ENCODE data around the gene ESM1. TPM values are rescaled to one million over a fixed set of nuclear protein-coding genes. Genes with fewer than 3 reads are reported as not detected.
A peak's percentile ranks its signal among the peaks of the same experiment; 100 is the strongest.
"Not testable (repeated sequence)": the region's sequence is repeated elsewhere in the genome, so short reads cannot be mapped to it uniquely, and the experiment has no call there.

ESM1 gene
- total RNA-seq, result not detected in 2 replicates

- Mint-ChIP-seq H3K36me3 (ENCODE audit: low read depth) (peaks cover 11% of the 10 kb centered on the region), H3K4me1 (ENCODE audit: low read depth) (peaks cover 58% of the 10 kb centered on the region), H3K27me3 (ENCODE audit: insufficient read depth) (peaks cover 13% of the 10 kb centered on the region), H3K27ac (no peak within 1 kb of the TSS), H3K9me3 (peaks cover 6% of the 10 kb centered on the region), H3K4me3 (no peak within 1 kb of the TSS)
- intact Hi-C loops (cut with micrococcal nuclease), result no loop called here
- DNase-seq (ENCODE audit: low spot score), result no peak
Measured at GRCh38 chr5:54985301-54986268, at the start of gene ESM1. Gene ESM1, minus strand, starts transcription at chr5:54985593. Its CDS starts 76 bp downstream, at chr5:54985517.

- Mint-ChIP-seq H3K4me1 (ENCODE audit: low read depth) (peaks cover 79% of the 10 kb centered on the region), H3K9me3 (peaks cover 11% of the 10 kb centered on the region), H3K27ac (peak overlapping the region; percentile 31), H3K27me3 (ENCODE audit: insufficient read depth) (no peaks in the 10 kb centered on the region), H3K4me3 (no peak overlapping the region), H3K36me3 (ENCODE audit: low read depth) (peaks cover 46% of the 10 kb centered on the region)
- intact Hi-C loops (cut with micrococcal nuclease), result loop anchor here (2.0 to 10.0 kb wide), 2 partner anchors 29 to 239 kb away; no protein-coding TSS in a partner anchor
- DNase-seq (ENCODE audit: low spot score), result no peak
Measured at GRCh38 chr5:55033568-55033967, 48.2 kb upstream of the ESM1 start.

GRCh38 chr5:55031492-55031891 lies 46.1 kb upstream of the ESM1 start:
- peaks cover 79% of the 10 kb centered on the region for H3K4me1 Mint-ChIP-seq (ENCODE audit: low read depth)
- no peak overlapping the region for H3K27ac Mint-ChIP-seq
- intact Hi-C loops (cut with micrococcal nuclease), result loop anchor here (10.0 kb wide), 1 partner anchor 237 kb away; no protein-coding TSS in a partner anchor
- H3K9me3 Mint-ChIP-seq, result peaks cover 20% of the 10 kb centered on the region
- no peaks in the 10 kb centered on the region for H3K27me3 Mint-ChIP-seq (ENCODE audit: insufficient read depth)
- DNase-seq (ENCODE audit: low spot score), result no peak
- peaks cover 60% of the 10 kb centered on the region for H3K36me3 Mint-ChIP-seq (ENCODE audit: low read depth)
- H3K4me3 Mint-ChIP-seq, result no peak overlapping the region

GRCh38 chr5:55030676-55031369 lies 45.4 kb upstream of the ESM1 start:
- Mint-ChIP-seq H3K9me3 (peaks cover 20% of the 10 kb centered on the region), H3K4me3 (no peak overlapping the region), H3K27ac (no peak overlapping the region), H3K27me3 (ENCODE audit: insufficient read depth) (no peaks in the 10 kb centered on the region), H3K4me1 (ENCODE audit: low read depth) (peaks cover 81% of the 10 kb centered on the region), H3K36me3 (ENCODE audit: low read depth) (peaks cover 66% of the 10 kb centered on the region)
- DNase-seq (ENCODE audit: low spot score), result no peak
- intact Hi-C loops (cut with micrococcal nuclease), result loop anchor here (10.0 kb wide), 1 partner anchor 236 kb away; no protein-coding TSS in a partner anchor

GRCh38 chr5:55030220-55030619 lies 44.8 kb upstream of the ESM1 start:
- Mint-ChIP-seq H3K9me3 (peaks cover 20% of the 10 kb centered on the region), H3K27me3 (ENCODE audit: insufficient read depth) (no peaks in the 10 kb centered on the region), H3K27ac (no peak overlapping the region), H3K36me3 (ENCODE audit: low read depth) (peaks cover 69% of the 10 kb centered on the region), H3K4me1 (ENCODE audit: low read depth) (peaks cover 82% of the 10 kb centered on the region), H3K4me3 (no peak overlapping the region)
- intact Hi-C loops (cut with micrococcal nuclease), result loop anchor here (10.0 kb wide), 1 partner anchor 235 kb away; no protein-coding TSS in a partner anchor
- no peak for DNase-seq (ENCODE audit: low spot score)

- peaks cover 54% of the 10 kb centered on the region for H3K36me3 Mint-ChIP-seq (ENCODE audit: low read depth)
- intact Hi-C loops (cut with micrococcal nuclease), result loop anchor here (1.0 to 10.0 kb wide), 6 partner anchors 39 to 415 kb away; no protein-coding TSS in a partner anchor
Measured at GRCh38 chr5:55027595-55027994, 42.2 kb upstream of the ESM1 start.

GRCh38 chr5:55022450-55022849 lies 37.1 kb upstream of the ESM1 start:
- Mint-ChIP-seq H3K4me3 (peak overlapping the region; percentile 21), H3K27me3 (ENCODE audit: insufficient read depth) (no peaks in the 10 kb centered on the region), H3K27ac (no peak overlapping the region), H3K36me3 (ENCODE audit: low read depth) (peaks cover 25% of the 10 kb centered on the region), H3K9me3 (peaks cover 16% of the 10 kb centered on the region), H3K4me1 (ENCODE audit: low read depth) (peaks cover 62% of the 10 kb centered on the region)
- intact Hi-C loops (cut with micrococcal nuclease), result loop anchor here (10.0 kb wide), 1 partner anchor 378 kb away; no protein-coding TSS in a partner anchor
- no peak for DNase-seq (ENCODE audit: low spot score)

More at GRCh38 chr5:55027595-55027994, 42.2 kb upstream of the ESM1 start:
- Mint-ChIP-seq H3K27ac (peak overlapping the region; percentile 85), H3K4me1 (ENCODE audit: low read depth) (peaks cover 89% of the 10 kb centered on the region), H3K4me3 (peak overlapping the region; percentile 68), H3K27me3 (ENCODE audit: insufficient read depth) (no peaks in the 10 kb centered on the region), H3K9me3 (peaks cover 19% of the 10 kb centered on the region)
- DNase-seq (ENCODE audit: low spot score), result peak; percentile 69

GRCh38 chr5:55021821-55022220 lies 36.4 kb upstream of the ESM1 start:
- peaks cover 20% of the 10 kb centered on the region for H3K36me3 Mint-ChIP-seq (ENCODE audit: low read depth)
- H3K9me3 Mint-ChIP-seq, result peaks cover 10% of the 10 kb centered on the region
- H3K4me1 Mint-ChIP-seq (ENCODE audit: low read depth), result peaks cover 56% of the 10 kb centered on the region
- intact Hi-C loops (cut with micrococcal nuclease), result loop anchor here (10.0 kb wide), 1 partner anchor 377 kb away; no protein-coding TSS in a partner anchor
- no peak overlapping the region for H3K4me3 Mint-ChIP-seq
- no peak for DNase-seq (ENCODE audit: low spot score)
- H3K27me3 Mint-ChIP-seq (ENCODE audit: insufficient read depth), result no peaks in the 10 kb centered on the region
- no peak overlapping the region for H3K27ac Mint-ChIP-seq

- H3K4me3 Mint-ChIP-seq, result no peak overlapping the region
- H3K4me1 Mint-ChIP-seq (ENCODE audit: low read depth), result peaks cover 52% of the 10 kb centered on the region
- peaks cover 18% of the 10 kb centered on the region for H3K36me3 Mint-ChIP-seq (ENCODE audit: low read depth)
- no peaks in the 10 kb centered on the region for H3K27me3 Mint-ChIP-seq (ENCODE audit: insufficient read depth)
- intact Hi-C loops (cut with micrococcal nuclease), result loop anchor here (10.0 kb wide), 1 partner anchor 377 kb away; no protein-coding TSS in a partner anchor
- DNase-seq (ENCODE audit: low spot score), result no peak
- peaks cover 11% of the 10 kb centered on the region for H3K9me3 Mint-ChIP-seq
- H3K27ac Mint-ChIP-seq, result no peak overlapping the region
Measured at GRCh38 chr5:55021410-55021809, 36.0 kb upstream of the ESM1 start.

GRCh38 chr5:55010149-55010548 lies 24.8 kb upstream of the ESM1 start:
- H3K36me3 Mint-ChIP-seq (ENCODE audit: low read depth), result peaks cover 30% of the 10 kb centered on the region
- intact Hi-C loops (cut with micrococcal nuclease), result not testable (repeated sequence)

GRCh38 chr5:55004729-55005128 lies 19.3 kb upstream of the ESM1 start:
- Mint-ChIP-seq H3K36me3 (ENCODE audit: low read depth) (peaks cover 12% of the 10 kb centered on the region), H3K4me3 (no peak overlapping the region), H3K9me3 (peaks cover 32% of the 10 kb centered on the region), H3K27me3 (ENCODE audit: insufficient read depth) (peaks cover 8% of the 10 kb centered on the region), H3K27ac (no peak overlapping the region), H3K4me1 (ENCODE audit: low read depth) (peaks cover 48% of the 10 kb centered on the region)
- no peak for DNase-seq (ENCODE audit: low spot score)
- intact Hi-C loops (cut with micrococcal nuclease), result loop anchor here (2.0 kb wide), 1 partner anchor 28 kb away; no protein-coding TSS in a partner anchor

More at GRCh38 chr5:55010149-55010548, 24.8 kb upstream of the ESM1 start:
- Mint-ChIP-seq H3K27me3 (ENCODE audit: insufficient read depth) (peaks cover 15% of the 10 kb centered on the region), H3K9me3 (peaks cover 45% of the 10 kb centered on the region), H3K4me1 (ENCODE audit: low read depth) (peaks cover 37% of the 10 kb centered on the region)
- H3K4me3 Mint-ChIP-seq; H3K27ac Mint-ChIP-seq; DNase-seq (ENCODE audit: low spot score): not testable (repeated sequence)

- no peak for DNase-seq (ENCODE audit: low spot score)
- Mint-ChIP-seq H3K4me3 (no peak overlapping the region), H3K27me3 (ENCODE audit: insufficient read depth) (peaks cover 5% of the 10 kb centered on the region), H3K27ac (no peak overlapping the region), H3K9me3 (peaks cover 31% of the 10 kb centered on the region), H3K36me3 (ENCODE audit: low read depth) (peaks cover 9% of the 10 kb centered on the region), H3K4me1 (ENCODE audit: low read depth) (peaks cover 51% of the 10 kb centered on the region)
- intact Hi-C loops (cut with micrococcal nuclease), result loop anchor here (2.0 kb wide), 1 partner anchor 29 kb away; no protein-coding TSS in a partner anchor
Measured at GRCh38 chr5:55003432-55004065, 18.2 kb upstream of the ESM1 start.

Measured in activated T-helper 1 cell treated with anti-CD3 and anti-CD28 coated beads, Interleukin-12 subunit alpha, Interleukin-12 subunit beta, Interleukin-2, Interleukin-4 antibody, amounts not matched to agents 30 ng/mL and 10 ng/mL and 1 ng/mL, durations not matched to agents 14 hours and 24 hours and 36 hours (primary cell).